DMS 273 (cell line): ENCODE measurements around the gene UBE3C.
"Not testable (repeated sequence)": the region's sequence is repeated elsewhere in the genome, so short reads cannot be mapped to it uniquely, and the experiment has no call there.

ENCODE experiments used
- DNase-seq: peaks from one replicate; lab custom pipeline; 2025; ENCODE audit not compliant: unreplicated experiment; lab: John Stamatoyannopoulos, UW

The UBE3C gene

GRCh38 chr7:157270060-157270444, 131.3 kb downstream of the UBE3C start:
- no peak for DNase-seq

- DNase-seq, result no peak
Measured at GRCh38 chr7:157271315-157271990, 132.7 kb downstream of the UBE3C start.

- DNase-seq, result peak; percentile 60
Measured at GRCh38 chr7:157271991-157272324, 133.2 kb downstream of the UBE3C start.

GRCh38 chr7:157272351-157273207, 133.9 kb downstream of the UBE3C start:
- DNase-seq, result peak; percentile 48

GRCh38 chr7:157273208-157274093, 134.7 kb downstream of the UBE3C start:
- peak; percentile 89 for DNase-seq

GRCh38 chr7:157274094-157274634, 135.4 kb downstream of the UBE3C start:
- DNase-seq, result not testable (repeated sequence)

- no peak for DNase-seq
Measured at GRCh38 chr7:157274991-157275427, 136.3 kb downstream of the UBE3C start.

- no peak for DNase-seq
Measured at GRCh38 chr7:157276091-157276561, 137.4 kb downstream of the UBE3C start.

GRCh38 chr7:157276731-157277562, 138.2 kb downstream of the UBE3C start:
- DNase-seq, result peak; percentile 96

GRCh38 chr7:157277568-157277967, 138.8 kb downstream of the UBE3C start:
- DNase-seq, result not testable (repeated sequence)

- DNase-seq, result no peak
Measured at GRCh38 chr7:157278167-157278790, 139.6 kb downstream of the UBE3C start.

GRCh38 chr7:157278791-157279724, 140.3 kb downstream of the UBE3C start:
- DNase-seq, result peak; percentile 48

GRCh38 chr7:157279741-157280215, 141.1 kb downstream of the UBE3C start:
- DNase-seq, result no peak

- DNase-seq, result no peak
Measured at GRCh38 chr7:157280216-157280841, 141.6 kb downstream of the UBE3C start.

- no peak for DNase-seq
Measured at GRCh38 chr7:157281221-157281998, 142.7 kb downstream of the UBE3C start.

GRCh38 chr7:157282141-157282801, 143.5 kb downstream of the UBE3C start:
- no peak for DNase-seq
